NOMO-1 (cell line): Measurements from ENCODE around the gene MIB2.

Source experiments
- DNase-seq, 2 experiments: peaks; one replicate each; lab custom pipeline; 2025; ENCODE audit not compliant: unreplicated experiment in 2 of 2; lab: John Stamatoyannopoulos, UW

MIB2 gene

DNA sequence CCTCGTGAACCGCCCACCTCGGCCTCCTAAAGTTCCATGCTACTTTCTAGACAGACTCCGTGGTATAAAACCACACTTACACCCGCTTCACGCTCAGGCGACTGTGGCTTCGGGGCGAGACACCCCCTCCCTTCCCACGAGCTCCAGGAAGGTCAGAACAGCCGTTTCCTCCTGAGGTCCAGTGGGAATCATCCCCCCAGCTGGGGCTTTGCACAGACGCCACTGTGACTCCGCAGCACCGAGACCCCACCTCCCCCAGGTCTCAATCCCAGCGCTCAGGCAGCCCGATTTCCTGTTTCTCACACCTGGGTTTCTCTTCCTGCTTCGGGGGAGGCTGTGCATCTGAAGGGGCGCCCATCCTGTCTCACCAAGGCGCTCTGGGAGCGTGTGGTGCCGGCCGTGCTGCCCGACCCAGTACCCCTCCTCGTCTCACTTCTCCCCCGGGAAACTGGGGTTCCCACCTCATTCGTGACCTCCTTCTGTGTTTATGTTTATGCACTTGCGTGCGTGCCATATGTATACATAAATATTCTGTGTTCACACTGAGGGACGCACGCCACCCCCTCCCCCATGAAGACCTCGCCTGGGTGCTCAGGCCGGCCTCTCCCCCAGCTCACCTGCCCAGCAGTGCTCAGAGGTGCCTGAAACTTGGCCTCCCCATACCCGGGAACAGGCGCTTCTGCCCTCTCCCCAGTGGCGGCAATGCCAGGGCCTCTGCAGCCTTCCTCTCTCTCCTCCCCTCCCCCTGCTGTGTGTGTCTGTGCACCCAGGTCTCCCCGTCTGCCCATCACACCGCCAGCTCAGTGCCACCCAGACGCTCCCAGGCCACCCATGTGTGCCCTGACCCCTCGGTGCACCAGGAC is 62.6 kb downstream of the MIB2 start:
- no peak for DNase-seq

DNA sequence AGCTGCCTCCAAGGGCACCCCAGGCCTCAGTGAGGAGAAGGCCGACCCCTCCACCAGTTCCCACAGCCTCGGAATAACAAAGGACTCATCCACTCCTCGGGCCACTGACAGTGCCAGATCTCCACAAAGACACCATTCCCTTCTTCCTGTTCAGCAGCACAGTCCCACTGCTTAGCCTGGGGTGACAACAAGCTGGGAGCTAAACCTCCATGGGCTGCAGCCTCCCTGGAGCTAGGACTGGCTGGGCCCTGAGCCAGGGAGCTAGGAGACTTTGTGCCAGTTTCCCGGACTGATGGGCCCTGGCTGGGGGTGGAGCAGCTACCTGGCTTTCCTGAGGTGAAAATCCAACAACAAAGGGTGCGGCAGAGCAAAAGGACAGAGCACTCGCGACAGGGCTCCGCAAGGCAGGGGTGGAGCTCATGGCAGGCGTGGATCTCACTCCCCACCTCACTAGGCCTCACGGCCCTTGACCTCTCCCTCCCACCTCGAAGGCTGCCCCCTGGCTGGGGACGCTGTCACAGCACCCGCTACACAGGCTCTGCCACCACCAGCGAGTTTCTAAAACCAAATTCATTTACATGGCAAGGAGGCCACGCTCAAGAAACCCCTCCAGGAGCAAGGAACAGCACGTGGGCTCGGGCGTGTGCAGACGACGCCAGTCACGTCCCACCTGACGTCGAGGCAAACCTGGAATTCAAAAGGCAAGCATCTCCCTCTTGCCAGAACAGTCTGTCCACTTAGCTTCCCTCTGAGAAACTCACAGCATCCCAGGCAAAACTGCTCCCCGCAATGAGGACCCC is 63.5 kb downstream of the MIB2 start:
- DNase-seq, result no peak
